GM18861 (cell line): ENCODE measurements around the gene PLXNA4.

Experiments used
- ATAC-seq: cut with Tn5 transposase; IDR thresholded peaks from one replicate; pipeline ENCODE4 v1.9.1; 2021; ENCODE audit not compliant: unreplicated experiment

Gene PLXNA4

DNA sequence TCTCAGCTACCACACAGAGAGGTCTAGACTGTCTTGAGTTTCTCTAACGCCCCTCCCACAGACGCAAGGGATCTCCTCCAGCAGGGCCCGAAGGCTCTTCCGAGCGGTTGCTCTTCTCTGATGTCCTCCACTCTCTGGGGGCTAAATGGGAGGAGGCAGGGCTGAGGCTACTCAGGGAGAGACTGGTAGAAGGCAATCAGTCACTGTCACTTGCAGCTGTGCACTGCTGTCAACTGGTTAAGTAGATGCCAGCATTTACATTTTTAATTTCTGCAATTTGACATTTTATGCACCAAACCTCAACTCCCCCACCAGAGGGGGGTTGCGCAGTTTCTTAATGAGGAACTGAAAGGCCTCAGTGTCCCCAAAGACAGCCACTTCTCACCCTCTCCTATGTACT, 442.8 kb downstream of the PLXNA4 start:
- no peak for ATAC-seq

DNA sequence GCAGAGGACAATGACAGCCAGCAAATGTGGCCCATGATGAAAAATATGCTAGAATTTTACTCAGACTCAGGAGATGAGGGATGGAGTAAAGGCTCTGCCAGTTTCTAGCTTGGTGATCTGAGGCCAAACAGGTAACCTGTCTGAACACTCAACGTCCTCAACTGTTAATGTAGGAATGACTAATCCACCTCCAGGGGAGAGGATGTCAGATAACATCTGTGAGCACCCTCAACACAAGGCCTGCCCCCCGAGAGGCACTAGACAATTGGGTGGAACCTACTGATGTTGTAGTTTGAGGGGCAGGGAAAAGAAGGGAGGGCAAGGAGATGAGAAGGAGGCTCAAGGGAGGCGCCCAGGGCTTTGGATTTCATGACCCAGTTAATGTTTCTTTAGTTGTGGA, 445.1 kb downstream of the PLXNA4 start:
- ATAC-seq, result no peak

DNA sequence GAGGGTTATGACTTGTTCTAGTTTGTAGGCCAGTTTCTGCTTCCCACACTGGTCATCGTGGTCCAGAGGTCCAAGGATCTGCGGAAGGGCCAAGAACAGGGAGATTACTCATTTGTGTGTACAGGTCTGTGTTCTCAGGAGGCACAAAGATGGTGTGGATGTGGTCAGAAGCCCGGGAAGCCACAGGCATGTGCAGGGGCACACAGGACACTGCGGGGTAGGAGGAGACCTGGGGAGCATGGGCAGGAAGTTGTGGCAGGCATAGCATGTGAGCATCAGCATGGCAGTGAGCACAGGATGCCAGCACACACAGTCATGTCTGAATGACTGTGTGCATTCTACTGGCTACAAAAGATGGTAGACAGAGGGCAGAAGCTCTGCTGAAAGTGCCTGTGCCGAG, 445.8 kb downstream of the PLXNA4 start:
- no peak for ATAC-seq

DNA sequence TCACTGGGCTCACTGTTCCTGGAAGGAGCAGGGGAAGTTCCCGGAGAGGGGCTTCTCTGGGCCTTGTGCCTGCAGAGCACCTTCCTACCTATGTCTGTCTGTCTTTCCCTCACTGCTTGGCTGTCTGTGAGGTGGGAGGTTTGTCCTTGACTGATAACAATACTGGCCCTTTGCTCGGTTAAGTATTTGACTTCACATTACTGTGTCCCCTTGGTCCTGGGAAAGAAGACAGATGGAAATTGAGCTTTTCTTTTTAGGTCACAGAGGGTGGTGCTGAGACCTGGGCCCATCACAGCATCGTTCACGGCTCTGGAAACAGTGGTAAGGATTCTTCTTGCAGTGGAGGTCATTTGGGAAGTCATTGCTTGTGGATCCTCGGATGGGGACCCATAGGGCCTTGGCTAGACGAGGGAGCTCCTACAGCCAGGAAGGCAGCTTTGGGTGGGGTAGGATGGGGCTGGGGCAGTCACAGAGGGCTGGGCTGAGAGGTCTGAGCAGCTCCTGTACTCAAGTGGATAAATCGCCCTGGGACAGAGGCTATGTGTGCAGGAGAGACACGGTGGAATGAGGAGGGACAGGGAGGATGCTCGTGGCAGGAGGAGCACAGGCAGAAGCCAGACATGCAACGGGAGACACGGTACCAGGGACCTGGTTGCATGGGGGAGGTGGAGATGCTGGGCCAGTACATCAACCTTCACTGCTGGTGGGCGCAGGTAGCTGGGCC, 450.2 kb downstream of the PLXNA4 start:
- ATAC-seq, result no peak

DNA sequence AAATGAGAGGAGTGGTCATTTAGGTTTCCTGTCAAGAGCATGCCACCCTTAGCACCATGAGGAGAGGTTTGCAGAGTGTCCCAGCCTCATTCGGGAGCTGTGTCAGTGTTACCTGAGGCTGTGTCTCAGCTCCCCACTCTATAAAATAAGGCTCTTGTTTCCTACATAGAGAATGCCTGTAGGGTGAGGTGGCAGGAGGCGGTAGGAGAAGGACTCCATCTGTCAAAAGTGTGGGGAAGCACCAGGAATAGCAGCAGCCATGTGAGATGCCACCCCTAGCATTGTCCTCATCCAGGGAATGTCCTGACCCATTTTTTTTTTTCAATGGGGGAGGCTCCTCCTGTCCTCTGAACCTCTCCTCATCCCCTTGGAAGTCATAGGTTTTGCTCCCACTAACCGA, 451.2 kb downstream of the PLXNA4 start:
- ATAC-seq, result no peak

DNA sequence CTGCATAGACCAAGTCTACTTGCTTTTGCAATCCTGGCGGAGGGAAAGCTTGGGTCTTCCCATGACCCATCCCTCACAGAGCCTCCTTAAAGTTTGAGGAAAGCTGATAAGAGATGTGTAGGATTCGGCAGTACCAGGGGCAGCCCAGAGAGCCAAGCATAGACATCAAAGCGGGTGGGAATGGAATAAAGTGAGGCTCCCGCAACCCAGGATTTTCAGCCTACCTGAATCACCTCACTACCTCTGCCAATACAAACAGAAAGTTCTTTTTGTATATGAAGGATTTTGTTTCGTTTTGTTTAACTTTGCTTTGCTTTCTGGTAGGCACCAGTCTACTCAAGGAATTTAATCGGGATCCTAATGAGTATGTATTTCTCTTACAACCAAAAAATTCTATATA, 451.7 kb downstream of the PLXNA4 start:
- no peak for ATAC-seq

DNA sequence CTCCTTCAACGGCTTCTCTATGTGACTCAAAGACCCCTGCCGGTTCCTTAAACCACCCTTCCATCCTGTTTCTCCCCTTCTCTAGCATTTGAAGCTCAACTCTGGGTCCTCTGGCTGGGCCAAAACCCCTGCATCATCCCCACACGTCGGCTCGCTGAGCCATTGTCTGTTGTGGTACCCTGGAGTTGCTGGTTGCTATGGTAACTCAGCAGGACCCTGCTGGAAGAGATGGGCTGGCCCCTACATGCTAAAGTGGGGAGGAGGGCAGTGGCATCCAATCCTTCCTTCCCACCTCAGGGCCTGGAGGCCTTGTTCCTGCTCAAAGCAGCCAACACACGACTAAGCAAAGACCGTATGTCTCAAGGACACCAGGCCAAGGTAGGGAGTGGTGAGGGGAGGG, 452.5 kb downstream of the PLXNA4 start:
- no peak for ATAC-seq

DNA sequence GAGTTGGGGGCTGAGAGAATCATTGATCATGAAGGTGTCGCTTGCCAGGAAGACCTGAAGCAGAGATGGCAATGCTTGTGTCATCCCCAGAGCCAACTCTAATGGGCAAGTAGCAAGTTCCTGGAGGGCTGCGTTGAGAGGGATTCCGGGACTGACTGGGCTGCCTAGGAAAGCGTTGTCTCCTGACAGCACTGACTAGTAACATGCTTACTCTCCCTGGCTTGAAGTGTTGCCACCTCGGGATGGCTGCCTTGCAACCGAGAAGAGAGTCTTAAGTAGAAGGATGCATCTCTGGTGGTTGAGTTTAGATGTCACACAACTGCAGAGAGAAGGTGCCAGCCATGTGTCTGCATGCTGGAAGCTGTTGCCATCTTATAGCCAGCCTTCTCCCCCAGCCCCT, 453.4 kb downstream of the PLXNA4 start:
- ATAC-seq, result no peak

DNA sequence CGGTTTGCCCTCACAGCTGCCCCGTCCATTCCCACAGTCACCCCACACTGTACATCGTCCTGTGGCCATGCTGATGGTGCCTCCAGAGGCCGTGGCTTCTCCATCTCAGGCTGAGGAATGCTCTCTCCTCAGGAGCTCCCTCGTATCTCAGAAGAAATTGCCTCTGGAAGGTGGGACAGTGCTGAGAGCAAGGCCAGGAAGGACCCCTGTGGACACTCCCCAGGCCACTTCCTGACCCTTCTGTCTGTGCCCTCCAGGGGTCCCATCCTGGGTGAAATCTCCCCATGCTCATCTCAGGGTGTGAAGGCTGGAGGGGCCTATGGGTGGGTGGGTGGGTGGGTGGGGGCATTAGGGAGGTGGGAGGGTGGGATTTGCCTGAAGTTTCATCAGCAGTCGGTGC, 454.3 kb downstream of the PLXNA4 start:
- ATAC-seq, result no peak

GRCh38 chr7:132118641-132119040, 457.6 kb downstream of the PLXNA4 start:
- ATAC-seq, result no peak

DNA sequence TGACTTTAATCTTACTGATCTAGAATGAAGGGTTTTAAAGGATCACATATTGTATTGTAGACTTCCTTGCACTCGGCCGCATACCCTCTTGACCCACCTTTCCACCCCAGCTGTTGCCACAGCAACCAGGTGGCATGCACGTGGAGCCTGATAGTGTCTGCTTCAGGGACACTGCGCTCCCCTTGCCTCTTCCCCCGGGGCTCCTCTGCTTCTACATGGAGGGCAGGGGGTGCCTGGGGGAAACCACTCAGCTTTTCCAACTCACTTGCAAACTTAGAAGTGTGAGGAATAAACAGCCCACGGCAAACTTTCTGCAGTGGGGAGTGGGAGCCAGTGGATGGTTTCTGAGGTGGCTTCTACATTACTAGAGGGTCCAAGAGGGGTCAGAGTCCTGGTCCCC, 458.6 kb downstream of the PLXNA4 start:
- ATAC-seq, result no peak

DNA sequence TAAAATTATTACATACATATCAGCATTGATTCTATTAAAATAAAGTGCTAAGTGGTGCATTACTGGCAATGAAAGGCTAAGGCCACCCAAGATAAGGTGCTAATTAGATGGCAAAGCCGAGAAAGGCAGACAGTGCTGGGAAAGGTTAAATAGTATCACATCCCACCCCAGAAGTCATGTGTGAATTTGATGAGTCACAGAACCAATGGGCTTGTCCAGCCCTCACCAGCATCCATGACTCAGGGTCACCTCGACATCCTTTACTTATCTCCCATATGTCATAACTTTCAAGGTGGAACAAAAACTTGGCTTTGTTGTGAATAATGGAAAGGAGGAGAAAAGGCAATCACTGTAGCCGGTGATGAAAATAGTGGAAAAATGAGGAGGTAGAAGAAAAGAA, 459.1 kb downstream of the PLXNA4 start:
- no peak for ATAC-seq

GRCh38 chr7:132116369-132116768, 459.9 kb downstream of the PLXNA4 start:
- ATAC-seq, result no peak

GRCh38 chr7:132115758-132116157, 460.5 kb downstream of the PLXNA4 start:
- no peak for ATAC-seq

DNA sequence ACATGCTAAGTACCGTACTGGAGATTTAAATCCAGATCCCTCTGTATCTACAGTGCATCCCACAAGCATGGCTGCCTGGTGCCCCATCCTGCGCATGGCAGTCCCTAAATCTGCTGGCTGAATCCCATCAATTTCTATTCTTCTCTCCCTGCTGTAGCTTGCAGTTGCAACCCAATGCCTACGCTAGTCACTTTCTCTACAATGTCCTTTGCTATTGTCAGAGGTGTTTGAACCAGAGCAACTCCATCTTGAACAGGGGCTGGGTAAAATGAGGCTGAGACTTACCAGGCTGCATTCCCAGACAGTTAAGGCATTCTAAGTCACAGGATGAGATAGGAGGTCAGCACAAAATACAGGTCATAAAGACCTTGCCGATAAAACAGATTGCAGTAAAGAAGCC, 461.2 kb downstream of the PLXNA4 start:
- no peak for ATAC-seq

DNA sequence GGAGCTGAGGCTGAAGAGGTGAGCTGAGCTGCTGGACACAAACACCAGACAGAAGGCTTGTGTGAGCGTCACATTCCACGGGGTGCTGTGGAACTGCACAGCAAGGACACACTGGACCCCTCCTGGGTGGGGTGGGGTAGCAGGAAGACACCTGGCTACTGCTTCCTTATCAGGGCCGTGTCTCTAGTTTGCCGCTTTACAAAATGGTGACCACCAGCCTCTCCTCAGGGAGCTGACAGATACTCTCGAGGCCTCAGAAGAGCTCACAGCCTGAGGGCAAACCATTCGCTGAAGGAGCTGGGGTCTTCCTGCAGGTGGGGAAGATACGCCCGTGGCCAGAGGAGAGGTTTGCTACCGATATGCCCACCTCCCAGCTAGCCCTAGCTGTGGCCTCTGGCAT, 461.9 kb downstream of the PLXNA4 start:
- no peak for ATAC-seq

DNA sequence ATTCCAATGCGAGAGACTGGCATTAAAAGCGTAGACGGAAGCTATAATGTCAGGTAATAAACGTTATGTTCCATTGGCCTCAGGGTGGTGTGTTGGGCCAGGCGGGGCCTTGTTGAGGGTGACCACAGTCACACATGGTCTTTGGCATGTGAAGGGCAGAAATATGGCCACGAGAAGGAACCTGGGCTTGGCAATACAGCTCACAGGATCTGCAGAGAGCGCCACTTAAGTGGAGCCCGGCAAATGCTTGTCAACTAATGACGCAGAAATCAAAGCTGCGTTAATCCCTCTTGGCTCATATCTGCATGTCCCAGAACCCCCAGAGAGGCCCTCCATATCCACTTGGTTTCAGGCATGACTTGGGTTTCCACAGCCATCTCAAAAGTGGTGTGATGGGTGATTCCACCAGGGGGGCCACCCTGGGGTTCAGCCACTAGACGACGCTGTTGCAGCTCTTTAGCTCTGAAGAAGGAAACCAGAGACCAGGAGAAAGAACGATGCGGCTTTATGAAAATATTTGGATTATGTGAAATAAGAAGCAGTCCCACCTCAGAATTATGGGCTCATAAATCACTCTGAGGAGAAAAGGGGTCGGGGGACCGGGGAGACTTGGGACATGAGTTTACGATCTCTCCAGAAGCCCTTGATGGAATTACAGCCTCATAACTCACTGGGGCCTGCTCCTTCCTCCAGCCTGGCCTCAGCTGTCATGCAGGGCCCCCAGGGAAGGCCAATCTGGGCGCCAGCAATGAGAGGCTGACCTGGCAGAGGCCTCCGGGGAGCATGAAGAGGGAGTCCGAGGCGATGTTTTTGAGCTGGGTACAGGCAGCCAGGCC, 462.5 kb downstream of the PLXNA4 start:
- ATAC-seq, result no peak

GRCh38 chr7:132112657-132113056, 463.6 kb downstream of the PLXNA4 start:
- ATAC-seq, result no peak

- ATAC-seq, result no peak
Measured at GRCh38 chr7:132112106-132112505, 464.2 kb downstream of the PLXNA4 start.

GRCh38 chr7:132110692-132111091, 465.6 kb downstream of the PLXNA4 start:
- ATAC-seq, result no peak

- ATAC-seq, result no peak
Measured at GRCh38 chr7:132109769-132110168, 466.5 kb downstream of the PLXNA4 start.

DNA sequence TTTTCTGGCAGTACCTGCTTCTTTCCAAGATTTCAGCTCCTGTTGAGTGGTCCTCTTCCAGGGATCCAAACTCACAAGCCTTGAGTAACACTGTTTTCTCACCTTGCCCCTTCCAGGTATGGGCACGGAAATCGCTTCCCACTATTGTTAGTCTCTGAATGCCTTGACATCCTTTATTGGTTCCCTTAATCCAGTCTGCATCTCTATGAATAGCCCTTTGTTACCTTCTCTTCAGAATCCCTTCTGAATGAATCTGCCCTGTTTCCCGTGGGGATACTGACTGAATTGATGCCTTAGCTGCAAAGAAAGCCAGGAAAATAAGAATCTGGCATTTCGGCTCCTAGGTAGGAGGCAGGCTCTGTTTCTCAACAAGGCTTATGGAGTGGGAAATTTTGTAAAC, 467.7 kb downstream of the PLXNA4 start:
- no peak for ATAC-seq

- no peak for ATAC-seq
Measured at GRCh38 chr7:132106491-132106890, 469.8 kb downstream of the PLXNA4 start.
